Measurements from ENCODE around the gene CD8B2.
A peak's percentile ranks its signal among the peaks of the same experiment; 100 is the strongest.
"Not testable (repeated sequence)": the region's sequence is repeated elsewhere in the genome, so short reads cannot be mapped to it uniquely, and the experiment has no call there.

Gene CD8B2

DNA sequence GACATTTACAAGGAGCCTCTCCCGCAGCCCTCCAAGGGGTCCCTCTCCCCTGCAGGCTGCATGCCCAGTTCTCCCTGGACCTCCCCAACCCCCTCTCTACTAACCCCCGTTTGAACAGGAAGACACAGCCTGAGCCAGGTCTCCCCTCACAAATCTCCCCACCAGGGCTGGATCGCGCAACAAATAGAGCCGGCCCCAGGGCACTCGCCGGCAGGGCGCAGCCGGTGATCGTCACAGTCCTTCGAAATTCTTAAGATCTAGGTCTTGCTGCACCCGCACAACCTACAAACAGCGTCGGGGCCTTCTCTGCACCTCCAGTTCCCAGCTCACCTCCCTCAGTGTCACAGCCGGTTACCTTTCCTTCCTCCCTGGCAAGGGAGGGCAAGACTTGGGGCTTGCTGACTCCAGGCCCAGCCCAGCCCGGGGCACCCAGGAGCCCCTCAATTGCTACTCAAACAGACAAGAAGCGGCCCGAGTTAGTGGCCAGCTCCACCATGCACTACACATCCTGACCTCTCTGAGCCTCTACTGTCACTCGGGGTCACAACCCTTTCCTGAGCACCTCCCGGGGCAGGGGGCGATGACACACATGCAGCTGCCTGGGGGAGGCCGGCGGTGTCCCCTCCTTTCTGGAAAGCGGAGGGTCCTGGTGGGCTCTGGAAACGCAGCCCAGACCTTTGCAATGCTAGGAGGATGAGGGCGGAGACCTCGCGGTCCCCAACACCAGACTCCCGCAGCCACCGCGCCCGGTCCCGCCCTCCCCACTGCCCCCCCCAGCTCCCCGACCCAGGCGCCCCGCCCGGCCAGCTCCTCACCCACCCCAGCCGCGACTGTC, at the start of gene CD8B2:
Gene CD8B2 (plus strand): TSS at position 814 of the 835 bp plus-strand sequence. CDS start 63 bp downstream, outside the sequence.
- DNase-seq: not testable (repeated sequence)

GRCh38 chr2:106461882-106462281, 25.3 kb upstream of the CD8B2 start:
- DNase-seq: peak; percentile 53

DNA sequence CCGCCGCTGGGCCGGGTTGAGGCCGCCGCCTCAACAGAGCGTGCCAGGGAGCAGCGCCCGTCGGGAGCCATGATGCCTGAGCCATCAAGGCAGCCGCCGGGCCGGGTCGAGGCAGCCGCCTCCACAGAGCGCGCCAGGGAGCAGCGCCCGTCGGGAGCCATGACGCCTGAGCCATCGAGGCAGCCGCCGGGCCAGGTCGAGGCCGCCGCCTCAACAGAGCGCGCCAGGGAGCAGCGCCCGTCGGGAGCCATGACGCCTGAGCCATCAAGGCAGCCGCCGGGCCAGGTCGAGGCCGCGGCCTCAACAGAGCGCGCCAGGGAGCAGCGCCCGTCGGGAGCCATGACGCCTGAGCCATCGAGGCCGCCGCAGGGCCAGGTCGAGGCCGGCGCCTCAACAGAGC, 19.6 kb upstream of the CD8B2 start:
- not testable (repeated sequence) for DNase-seq

DNA sequence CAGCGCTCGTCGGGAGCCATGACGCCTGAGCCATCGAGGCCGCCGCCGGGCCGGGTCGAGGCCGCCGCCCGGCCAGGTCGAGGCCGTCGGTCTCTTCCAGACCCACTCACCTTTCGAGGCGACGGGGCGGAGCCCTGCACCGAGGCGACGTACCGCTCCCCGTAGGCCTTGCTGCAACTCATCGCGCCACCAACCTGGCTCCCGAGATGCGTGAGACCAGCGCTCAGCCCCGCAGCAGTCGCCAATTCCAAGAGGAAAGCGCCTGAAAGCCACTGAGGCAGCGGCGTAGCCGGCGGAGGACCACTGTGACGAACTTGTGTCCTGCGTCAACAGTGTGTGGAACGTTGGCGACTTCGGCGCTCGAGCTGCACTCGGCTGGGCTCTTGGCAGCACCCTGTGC, 19.1 kb upstream of the CD8B2 start, which contains the start of gene RGPD3:
Gene RGPD3 (minus strand): TSS at position 307 of the 400 bp plus-strand sequence. CDS start 125 bp downstream, at position 182.
- DNase-seq: not testable (repeated sequence)

DNA sequence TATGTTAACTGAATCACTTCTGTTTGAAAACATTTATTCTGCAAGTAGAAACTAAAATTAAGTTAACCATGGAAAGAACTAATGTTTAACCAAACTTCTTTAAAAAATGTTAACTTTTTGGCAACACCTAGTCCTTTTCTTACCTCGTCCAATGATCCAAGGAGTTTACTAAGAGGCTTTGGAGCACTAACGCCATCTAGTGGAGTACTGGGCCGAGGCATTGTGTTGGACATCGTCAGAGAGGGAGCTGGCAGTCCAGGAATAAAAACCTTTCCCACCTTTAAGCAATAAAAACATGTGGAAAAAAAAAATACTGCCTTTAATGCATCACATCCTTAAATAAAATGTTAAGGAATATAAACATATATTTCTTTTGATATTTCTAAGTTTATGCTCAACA, 16.5 kb upstream of the CD8B2 start:
- not testable (repeated sequence) for DNase-seq

GRCh38 chr2:106477647-106478046, 9.5 kb upstream of the CD8B2 start:
- DNase-seq: not testable (repeated sequence)

GRCh38 chr2:106479563-106479962, 7.6 kb upstream of the CD8B2 start:
- DNase-seq: not testable (repeated sequence)

DNA sequence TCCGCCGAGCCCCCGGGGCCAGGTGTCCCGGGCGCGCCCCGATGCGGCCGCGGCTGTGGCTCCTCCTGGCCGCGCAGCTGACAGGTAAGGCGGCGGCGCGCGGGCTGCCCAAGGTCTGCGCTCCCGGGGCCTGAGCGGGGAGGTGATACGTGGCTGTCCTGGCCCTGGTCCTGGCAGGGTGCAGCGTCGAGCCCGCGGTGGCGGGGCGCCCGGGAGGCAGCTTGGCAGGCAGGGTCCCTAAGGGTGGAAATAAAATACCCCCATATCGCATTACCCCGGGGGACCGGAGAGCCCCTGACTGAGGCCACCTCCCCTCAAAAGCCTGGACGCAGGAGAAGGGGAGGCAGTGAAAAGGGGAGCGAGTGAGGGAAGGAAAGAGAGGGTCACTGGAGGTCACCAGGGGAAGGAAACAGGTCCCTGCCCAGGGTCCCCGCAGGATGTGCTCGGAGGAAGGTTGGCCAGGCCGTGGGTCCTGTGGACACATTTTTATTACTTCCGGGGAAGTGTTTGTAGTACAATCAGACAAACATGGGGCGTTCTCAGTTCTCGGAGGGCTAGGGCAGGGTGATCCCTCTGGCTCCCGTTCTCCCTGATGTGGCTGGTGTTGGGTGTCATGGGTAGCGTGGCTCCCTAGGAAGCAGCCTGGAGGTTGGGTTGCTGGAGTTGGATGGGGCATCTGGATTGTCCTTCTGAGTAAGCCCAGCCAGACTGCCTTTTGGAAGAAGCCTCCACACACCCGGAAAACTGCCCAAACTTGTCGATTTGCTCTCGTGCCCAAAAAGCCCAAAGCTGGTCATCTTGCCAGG, 425 bp downstream of the CD8B2 start:
- not testable (repeated sequence) for DNase-seq

DNA sequence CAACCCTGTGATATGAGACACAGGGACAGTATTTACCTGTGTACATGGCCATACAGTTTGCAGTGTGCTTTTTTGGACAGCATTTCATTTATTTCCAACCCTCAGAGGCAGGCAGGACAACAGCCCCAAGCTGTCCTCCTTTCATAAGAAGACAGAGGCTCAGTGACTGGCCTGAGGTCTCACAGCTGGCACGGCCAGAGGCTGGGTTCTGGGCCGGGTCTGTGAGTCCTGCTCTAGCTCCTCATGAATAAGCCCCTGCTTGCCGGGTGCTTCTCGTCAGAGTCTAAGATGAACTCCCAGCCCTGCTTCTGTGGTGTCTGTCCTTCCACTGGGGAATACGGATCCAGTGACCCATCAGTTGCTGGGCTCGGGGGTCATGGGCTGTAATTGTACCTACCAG, 2.5 kb downstream of the CD8B2 start:
- DNase-seq: not testable (repeated sequence)

- not testable (repeated sequence) for DNase-seq
Observed at GRCh38 chr2:106492399-106492798, 5.2 kb downstream of the CD8B2 start.

DNA sequence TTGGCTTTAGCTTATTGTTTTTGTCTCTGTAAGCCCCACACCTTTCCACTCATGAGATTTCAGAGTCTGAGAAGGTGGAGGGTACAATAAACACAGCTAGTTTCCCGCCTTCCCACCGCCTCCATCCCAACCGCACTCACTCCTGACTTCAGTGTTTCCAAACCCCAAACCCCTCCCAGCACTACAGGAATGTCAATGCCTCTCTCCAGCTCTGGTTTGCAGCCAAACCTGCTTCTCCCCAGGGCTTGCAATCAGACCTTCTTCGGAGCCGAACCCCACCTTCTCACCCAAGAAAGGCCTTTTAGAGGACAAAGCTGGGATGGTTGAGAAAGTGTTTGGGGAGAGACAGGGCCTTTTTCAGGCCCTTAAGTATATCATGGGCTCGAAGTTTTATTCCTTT, 5.7 kb downstream of the CD8B2 start:
- DNase-seq: not testable (repeated sequence)

GRCh38 chr2:106498549-106498948, 11.4 kb downstream of the CD8B2 start:
- DNase-seq: not testable (repeated sequence)

- DNase-seq: not testable (repeated sequence)
Observed at GRCh38 chr2:106500350-106500749, 13.2 kb downstream of the CD8B2 start.

DNA sequence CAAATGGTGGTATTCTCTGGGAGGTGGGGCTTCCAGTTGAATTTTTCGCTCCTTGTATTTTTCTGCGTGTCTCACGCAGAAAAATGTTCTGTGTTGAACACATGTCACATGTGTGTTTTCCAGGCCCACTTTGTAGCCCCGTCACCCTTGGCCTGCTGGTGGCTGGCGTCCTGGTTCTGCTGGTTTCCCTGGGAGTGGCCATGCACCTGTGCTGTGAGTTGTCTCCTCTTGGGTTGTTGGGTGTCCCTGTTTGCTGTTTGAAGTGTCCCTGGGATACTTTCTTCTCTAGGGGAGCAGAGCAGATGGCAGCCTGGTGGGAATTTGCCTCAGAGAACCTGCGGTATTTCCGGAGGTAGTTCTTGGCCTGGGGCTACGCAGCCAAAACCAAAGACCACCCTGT, 15.2 kb downstream of the CD8B2 start:
- not testable (repeated sequence) for DNase-seq

GRCh38 chr2:106504192-106504591, 17.0 kb downstream of the CD8B2 start:
- not testable (repeated sequence) for DNase-seq

DNA sequence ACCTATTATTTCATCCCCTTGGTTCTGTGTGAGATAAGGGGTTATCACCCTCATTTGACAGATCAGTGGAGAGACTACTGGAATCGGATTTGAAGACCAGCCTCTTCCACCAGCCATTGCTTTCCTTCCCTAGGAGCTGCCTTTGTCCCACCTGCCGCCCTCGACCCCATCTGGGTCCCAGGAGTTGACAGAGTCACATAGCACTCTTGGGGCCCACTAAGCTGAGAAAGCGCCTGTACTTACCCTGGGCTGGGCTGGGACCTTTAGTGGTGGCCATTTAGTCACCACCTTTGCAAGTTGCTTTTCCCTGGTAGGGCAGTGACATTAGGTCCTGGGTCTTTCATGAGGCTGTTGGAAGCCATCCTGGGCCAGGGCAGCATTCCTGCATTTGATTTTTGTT, 17.6 kb downstream of the CD8B2 start:
- not testable (repeated sequence) for DNase-seq

DNA sequence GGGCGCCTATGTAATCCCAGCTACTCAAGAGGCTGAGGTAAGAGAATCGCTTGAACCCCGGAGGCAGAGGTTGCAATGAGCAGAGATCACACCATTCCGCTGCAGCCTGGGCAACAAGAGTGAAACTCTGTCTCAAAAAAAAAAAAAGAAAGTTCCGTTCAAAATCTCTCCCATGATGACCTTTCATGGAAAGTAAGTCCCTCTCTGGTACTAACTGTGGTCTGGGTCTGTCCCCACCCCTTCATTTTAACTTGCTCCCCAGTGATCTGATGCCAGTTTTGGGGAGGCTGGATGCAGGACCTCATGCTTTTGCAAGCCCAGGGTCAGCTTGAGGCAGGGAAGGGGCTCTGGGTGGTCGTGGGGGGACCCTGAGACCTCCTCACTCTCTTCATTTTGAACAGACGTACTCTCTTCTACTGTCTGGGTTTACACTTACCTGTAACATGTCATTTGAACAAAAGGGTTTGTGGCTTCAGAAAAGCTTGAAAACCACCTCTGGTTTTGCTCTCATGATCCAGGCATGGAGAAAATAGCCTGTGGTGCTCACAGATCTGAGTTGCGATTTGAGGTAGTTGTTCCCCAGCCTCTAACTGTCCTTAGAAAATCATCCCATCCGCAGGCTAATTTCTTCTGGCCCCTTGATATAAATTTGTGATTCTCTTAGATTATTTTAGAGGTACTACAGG, 19.0 kb downstream of the CD8B2 start:
- not testable (repeated sequence) for DNase-seq

DNA sequence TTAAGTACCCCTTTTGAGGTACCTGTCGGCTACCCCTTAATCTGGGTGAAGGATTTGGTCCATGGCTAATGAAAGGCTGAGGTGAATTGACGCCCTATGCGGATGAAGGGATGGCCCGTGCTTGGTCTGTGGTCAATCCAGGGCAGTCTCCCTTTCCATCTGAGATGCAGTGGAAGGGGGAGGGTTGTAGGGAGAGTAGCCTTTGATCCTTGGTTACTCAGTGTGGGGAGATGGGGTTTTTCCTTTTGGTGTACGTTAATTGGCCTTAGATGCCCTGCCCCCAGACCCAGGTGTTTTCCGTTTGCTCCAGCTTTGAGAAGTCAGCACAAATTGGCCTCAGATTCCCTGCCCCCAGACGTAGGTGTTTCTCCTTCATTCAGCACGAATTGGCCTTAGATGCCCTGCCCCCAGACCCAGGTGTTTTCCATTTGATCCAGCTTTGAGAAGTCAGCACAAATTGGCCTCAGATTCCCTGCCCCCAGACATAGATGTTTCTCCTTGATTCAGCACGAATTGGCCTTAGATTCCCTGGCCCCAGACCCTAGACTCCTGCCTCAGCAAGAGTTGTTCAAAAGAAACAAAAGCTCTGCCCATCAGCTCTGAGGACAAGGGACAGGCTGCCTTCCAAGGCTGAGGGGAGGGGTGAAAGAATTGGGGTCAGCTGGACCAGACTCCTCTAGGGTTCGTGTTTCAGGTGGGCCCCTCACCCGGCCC, 21.7 kb downstream of the CD8B2 start:
- DNase-seq: not testable (repeated sequence)

DNA sequence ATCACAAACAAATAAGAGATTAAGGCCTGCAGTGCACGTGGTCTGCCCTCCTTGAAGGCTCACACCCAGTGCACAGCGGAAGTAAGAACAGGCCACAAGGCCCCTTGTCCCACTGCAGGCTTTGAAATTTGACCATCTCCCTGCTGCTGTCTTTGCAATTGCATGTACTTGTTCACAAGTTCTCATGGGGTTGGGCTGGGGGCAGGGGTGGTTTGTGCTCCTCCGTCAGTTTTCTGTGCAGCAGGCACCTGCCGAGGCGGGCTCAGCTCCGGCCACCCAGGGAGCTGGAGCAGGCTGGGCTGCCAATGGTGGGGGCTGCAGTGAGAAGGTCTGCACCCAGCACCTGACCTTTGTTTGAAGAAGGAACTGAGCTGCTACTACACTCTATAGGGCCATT, 22.2 kb downstream of the CD8B2 start:
- not testable (repeated sequence) for DNase-seq

- not testable (repeated sequence) for DNase-seq
Observed at GRCh38 chr2:106510791-106511190, 23.6 kb downstream of the CD8B2 start.

DNA sequence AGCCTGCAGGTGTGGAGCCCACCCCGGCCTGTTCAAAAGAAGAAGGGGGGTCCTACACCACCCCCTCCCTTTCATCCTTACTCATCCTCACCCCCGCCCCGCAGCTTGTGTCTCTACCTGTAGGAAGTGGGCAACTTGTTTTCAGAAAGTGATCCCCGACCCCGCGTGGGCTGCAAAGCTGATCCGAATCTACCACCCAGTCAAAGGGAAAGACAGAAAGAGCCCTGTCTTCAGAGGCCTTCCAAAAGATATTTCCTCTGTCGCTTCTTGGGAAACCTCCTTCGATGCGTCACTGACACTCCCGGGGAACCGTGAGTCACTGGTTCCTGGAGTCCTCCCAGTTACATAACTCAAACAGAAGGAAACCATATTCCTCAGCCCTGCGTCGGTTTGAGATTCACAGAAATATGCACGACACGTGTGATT, 24.3 kb downstream of the CD8B2 start:
- peak; percentile 20 for DNase-seq

DNA sequence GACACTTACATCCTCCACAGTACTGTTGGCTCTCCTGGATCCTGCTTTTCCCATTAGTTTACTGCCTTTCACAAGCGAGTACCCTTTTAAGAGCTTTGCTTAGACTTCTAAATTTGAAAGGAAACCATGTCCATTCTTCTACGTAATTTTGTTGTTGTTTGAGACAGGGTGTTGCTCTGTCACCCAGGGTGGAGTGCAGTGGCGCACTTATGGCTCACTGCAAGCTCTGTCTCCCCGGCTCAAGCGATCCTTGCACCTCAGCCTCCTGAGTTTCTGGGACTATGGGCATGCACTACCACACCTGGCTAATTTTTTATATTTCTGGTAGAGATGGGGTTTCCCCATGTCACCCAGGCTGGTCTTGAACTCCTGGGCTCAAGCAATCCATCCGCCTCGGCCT, 24.8 kb downstream of the CD8B2 start:
- DNase-seq: not testable (repeated sequence)
